Measurements from ENCODE around the gene RNF144A. TPM values are rescaled to one million over a fixed set of nuclear protein-coding genes. Genes with fewer than 3 reads are reported as not detected.
A peak's percentile ranks its signal among the peaks of the same experiment; 100 is the strongest.

Gene RNF144A
- total and polyA plus RNA-seq, 2 donors (not counting 3 experiments of a cell fraction or from before 2014, with no cell fraction given), result 9.7 to 28.8 TPM

GRCh38 chr2:6916224-6916623, 988 bp upstream of the RNF144A start:
- peaks cover 0 to 4% of the 10 kb centered on the region in 2 experiments for H3K27me3 ChIP-seq (ENCODE audit: control insufficient read depth in 2 of 2, insufficient read depth in 2 of 2, low read length in 2 of 2)
- H3K4me3 ChIP-seq (replicated peaks in 1 of 3; ENCODE audit: insufficient read depth in 1 of 3, low read depth in 1 of 3, low read length in 3 of 3), result no peak overlapping the region
- no peak overlapping the region for H3K4me2 ChIP-seq (ENCODE audit: insufficient read depth, low read length)
- H3K36me3 ChIP-seq (ENCODE audit: control insufficient read depth in 2 of 2, extremely low read depth in 1 of 2, insufficient read depth in 2 of 2, low read length in 2 of 2), result no peaks in the 10 kb centered on the region
- dilution Hi-C loops (cut with MboI; ENCODE audit: extremely low pct_ligation_motif_present, low sequenced_read_pairs), result no loop called here
- no peaks in the 10 kb centered on the region for H3K9me1 ChIP-seq (replicated peaks; ENCODE audit: control insufficient read depth, extremely low read depth, insufficient read depth, low read length)
- TF ChIP-seq GATA2 (IDR thresholded peaks at IDR 0.05; ENCODE audit: insufficient read depth, insufficient read length, low read depth, low read length) (no peak), CTCF (IDR thresholded peaks at IDR 0.05; ENCODE audit: extremely low read depth in 1 of 2, insufficient read depth in 1 of 2, low read depth in 1 of 2, low read length in 2 of 2) (no peak), FOS (IDR thresholded peaks at IDR 0.05; ENCODE audit: borderline replicate concordance, insufficient read depth, low read length) (no peak), EZH2 (IDR thresholded peaks at IDR 0.05; ENCODE audit: borderline replicate concordance, low read depth, low read length, severe bottlenecking) (no peak)
- no TSS peak for BruUV-seq (replicated peaks)
- FAIRE-seq (no peak), DNase-seq (ENCODE audit: low read depth, low spot score) (no peak)
- intact Hi-C loops (cut with micrococcal nuclease), result loop anchor here (2.0 to 5.0 kb wide), 4 partner anchors 61 to 1761 kb away; no protein-coding TSS in a partner anchor
- H3K79me2 ChIP-seq (ENCODE audit: control insufficient read depth, insufficient read depth, low read length), result no peaks in the 10 kb centered on the region
- CTCF ChIA-PET, result interaction anchor here (0.5 to 4.7 kb wide), 25 partner anchors 8 to 128 kb away, joined by 3 to 40 read pairs (median 6); partner anchors contain the start of gene RSAD2
- POLR2A ChIA-PET, result no interaction called here
- no peak overlapping the region for H3K9ac ChIP-seq (replicated peaks; ENCODE audit: extremely low read depth, insufficient read depth, low read length)
- no peaks in the 10 kb centered on the region for H4K20me1 ChIP-seq (replicated peaks; ENCODE audit: control insufficient read depth, extremely low read depth, insufficient read depth, low read length)
- H3K27ac ChIP-seq (ENCODE audit: insufficient read depth, low read depth, low read length), result no peak overlapping the region
- no peak overlapping the region for H2AFZ ChIP-seq (ENCODE audit: low read depth, low read length)
- H3K4me1 ChIP-seq (ENCODE audit: control insufficient read depth, extremely low read depth, insufficient read depth, low read length), result no peaks in the 10 kb centered on the region
- no peaks in the 10 kb centered on the region for H3K9me3 ChIP-seq (replicated peaks; ENCODE audit: control insufficient read depth, insufficient read depth, low read length)

- intact Hi-C loops (cut with micrococcal nuclease), result loop anchor here (1.0 to 5.0 kb wide), 6 partner anchors 60 to 1761 kb away; no protein-coding TSS in a partner anchor
- CTCF ChIA-PET, result interaction anchor here (0.5 to 4.7 kb wide), 25 partner anchors 8 to 127 kb away, joined by 3 to 40 read pairs (median 6); no protein-coding TSS in a partner anchor
Measured at GRCh38 chr2:6916736-6917070, 509 bp upstream of the RNF144A start.

More at GRCh38 chr2:6916736-6917070, 509 bp upstream of the RNF144A start:
- H3K36me3 ChIP-seq (ENCODE audit: control insufficient read depth in 2 of 2, extremely low read depth in 1 of 2, insufficient read depth in 2 of 2, low read length in 2 of 2), result no peaks in the 10 kb centered on the region
- H3K27me3 ChIP-seq (ENCODE audit: control insufficient read depth in 2 of 2, insufficient read depth in 2 of 2, low read length in 2 of 2), result peaks cover 0 to 2% of the 10 kb centered on the region in 2 experiments
- no peak for FAIRE-seq
- H3K79me2 ChIP-seq (ENCODE audit: control insufficient read depth, insufficient read depth, low read length), result no peaks in the 10 kb centered on the region
- H4K20me1 ChIP-seq (replicated peaks; ENCODE audit: control insufficient read depth, extremely low read depth, insufficient read depth, low read length), result no peaks in the 10 kb centered on the region
- dilution Hi-C loops (cut with MboI; ENCODE audit: extremely low pct_ligation_motif_present, low sequenced_read_pairs), result no loop called here
- no peak for TF ChIP-seq MAX (IDR thresholded peaks at IDR 0.05; ENCODE audit: insufficient read depth, insufficient read length)
- no peak for TF ChIP-seq FOS (IDR thresholded peaks at IDR 0.05; ENCODE audit: borderline replicate concordance, insufficient read depth, low read length)
- TF ChIP-seq GATA2 (IDR thresholded peaks at IDR 0.05; ENCODE audit: insufficient read depth, insufficient read length, low read depth, low read length), result no peak
- no peak for TF ChIP-seq JUN (IDR thresholded peaks at IDR 0.05; ENCODE audit: borderline replicate concordance, insufficient read depth, insufficient read length, low read depth)
- no peak for TF ChIP-seq MYC (IDR thresholded peaks at IDR 0.05; ENCODE audit: low read depth, low read length)
- no peak for TF ChIP-seq POLR2AphosphoS5 (IDR thresholded peaks at IDR 0.05; ENCODE audit: insufficient read depth, low read depth, low read length)
- no peak for TF ChIP-seq CTCF (IDR thresholded peaks at IDR 0.05; ENCODE audit: extremely low read depth in 1 of 2, insufficient read depth in 1 of 2, low read depth in 1 of 2, low read length in 2 of 2)
- no peak for TF ChIP-seq EZH2 (IDR thresholded peaks at IDR 0.05; ENCODE audit: borderline replicate concordance, low read depth, low read length, severe bottlenecking)
- TF ChIP-seq POLR2A (IDR thresholded peaks at IDR 0.05; ENCODE audit: low read depth, low read length), result no peak
- BruUV-seq (replicated peaks), result no TSS peak
- DNase-seq (ENCODE audit: low read depth, low spot score), result no peak
- no peak overlapping the region for H3K9ac ChIP-seq (replicated peaks; ENCODE audit: extremely low read depth, insufficient read depth, low read length)
- peak overlapping the region; percentile 87 for H2AFZ ChIP-seq (ENCODE audit: low read depth, low read length)
- H3K4me1 ChIP-seq (ENCODE audit: control insufficient read depth, extremely low read depth, insufficient read depth, low read length), result no peaks in the 10 kb centered on the region
- peak overlapping the region in 1 of 3 experiments; percentile 15 for H3K4me3 ChIP-seq (replicated peaks in 1 of 3; ENCODE audit: insufficient read depth in 1 of 3, low read depth in 1 of 3, low read length in 3 of 3)
- no peaks in the 10 kb centered on the region for H3K9me3 ChIP-seq (replicated peaks; ENCODE audit: control insufficient read depth, insufficient read depth, low read length)
- no peaks in the 10 kb centered on the region for H3K9me1 ChIP-seq (replicated peaks; ENCODE audit: control insufficient read depth, extremely low read depth, insufficient read depth, low read length)
- POLR2A ChIA-PET, result no interaction called here
- no peak overlapping the region for H3K27ac ChIP-seq (ENCODE audit: insufficient read depth, low read depth, low read length)
- peak overlapping the region; percentile 49 for H3K4me2 ChIP-seq (ENCODE audit: insufficient read depth, low read length)

Data from endothelial cell of umbilical vein (primary cell).